HG03175 (cell line): ENCODE measurements around the gene ABHD5.

Experiments used
- ATAC-seq: cut with Tn5 transposase; IDR thresholded peaks from one replicate; pipeline ENCODE4 v1.9.1; 2021; ENCODE audit warnings: mild to moderate bottlenecking, moderate library complexity; ENCODE audit not compliant: unreplicated experiment

Gene ABHD5

GRCh38 chr3:43684944-43685343, 5.8 kb upstream of the ABHD5 start:
- ATAC-seq: no peak

GRCh38 chr3:43685921-43686320, 4.8 kb upstream of the ABHD5 start:
- ATAC-seq: no peak

GRCh38 chr3:43686333-43686699, 4.4 kb upstream of the ABHD5 start:
- no peak for ATAC-seq

- ATAC-seq: no peak
These were observed 3.8 kb upstream of the ABHD5 start for GRCh38 chr3:43686700-43687498.

GRCh38 chr3:43687499-43687811, 3.3 kb upstream of the ABHD5 start:
- ATAC-seq: no peak

- no peak for ATAC-seq
These were observed 2.5 kb upstream of the ABHD5 start for GRCh38 chr3:43688245-43688650.

GRCh38 chr3:43689166-43689565, 1.6 kb upstream of the ABHD5 start:
- no peak for ATAC-seq

GRCh38 chr3:43689766-43690399, 855 bp upstream of the ABHD5 start:
- ATAC-seq: no peak

- ATAC-seq: peak; percentile 39
These were observed 620 bp downstream of the ABHD5 start for GRCh38 chr3:43691120-43691995.

GRCh38 chr3:43692085-43692855, 1.5 kb downstream of the ABHD5 start:
- ATAC-seq: no peak

- ATAC-seq: no peak
These were observed 2.2 kb downstream of the ABHD5 start for GRCh38 chr3:43692971-43693370.

GRCh38 chr3:43693594-43693993, 2.9 kb downstream of the ABHD5 start:
- ATAC-seq: no peak

- ATAC-seq: no peak
These were observed 4.7 kb downstream of the ABHD5 start for GRCh38 chr3:43695443-43695842.

- no peak for ATAC-seq
These were observed 5.1 kb downstream of the ABHD5 start for GRCh38 chr3:43695863-43696262.

GRCh38 chr3:43696441-43696840, 5.7 kb downstream of the ABHD5 start:
- ATAC-seq: no peak

GRCh38 chr3:43696881-43697280, 6.1 kb downstream of the ABHD5 start:
- no peak for ATAC-seq

GRCh38 chr3:43699864-43700263, 9.1 kb downstream of the ABHD5 start:
- peak; percentile 80 for ATAC-seq

- ATAC-seq: no peak
These were observed 14.0 kb downstream of the ABHD5 start for GRCh38 chr3:43704697-43705096.

- ATAC-seq: no peak
These were observed 15.6 kb downstream of the ABHD5 start for GRCh38 chr3:43706342-43706741.

GRCh38 chr3:43707266-43707665, 16.5 kb downstream of the ABHD5 start:
- ATAC-seq: no peak

- no peak for ATAC-seq
These were observed 17.3 kb downstream of the ABHD5 start for GRCh38 chr3:43707998-43708397.
